Nephron (organoid): Measurements from ENCODE around the gene C21orf58.

Experiments used
- H3K27ac Mint-ChIP-seq, 3 experiments: 2 replicates each; pipeline ENCODE4 v1.8.0; 2020; ENCODE audit warnings: mixed read lengths in 3 of 3, mild to moderate bottlenecking in 2 of 3, moderate library complexity in 1 of 3
- H3K27me3 Mint-ChIP-seq: 2 replicates; pipeline ENCODE4 v1.8.0; 2021; ENCODE audit warnings: low read depth, mild to moderate bottlenecking, moderate library complexity, mixed read lengths
- H3K36me3 Mint-ChIP-seq: 2 replicates; pipeline ENCODE4 v1.8.0; 2020; ENCODE audit warnings: low read depth, mixed read lengths
- H3K4me1 Mint-ChIP-seq: 2 replicates; pipeline ENCODE4 v1.8.0; 2020; ENCODE audit warnings: mixed read lengths
- H3K4me3 Mint-ChIP-seq, 3 experiments: 2 replicates each; pipeline ENCODE4 v1.8.0; 2020; ENCODE audit warnings: mild to moderate bottlenecking in 3 of 3, mixed read lengths in 3 of 3, moderate library complexity in 2 of 3
- H3K9me3 Mint-ChIP-seq: 2 replicates; pipeline ENCODE4 v1.8.0; 2020; ENCODE audit warnings: mixed read lengths
- TF ChIP-seq, protein P1 (sequence below), 3 experiments: fragments of 200-600 bp; sonication (generic); IDR thresholded peaks; one replicate each; pipeline ENCODE4 v1.5.0; 2021; ENCODE audit warnings: antibody characterized with exemption in 3 of 3; ENCODE audit not compliant: unreplicated experiment in 3 of 3

The C21orf58 gene

DNA sequence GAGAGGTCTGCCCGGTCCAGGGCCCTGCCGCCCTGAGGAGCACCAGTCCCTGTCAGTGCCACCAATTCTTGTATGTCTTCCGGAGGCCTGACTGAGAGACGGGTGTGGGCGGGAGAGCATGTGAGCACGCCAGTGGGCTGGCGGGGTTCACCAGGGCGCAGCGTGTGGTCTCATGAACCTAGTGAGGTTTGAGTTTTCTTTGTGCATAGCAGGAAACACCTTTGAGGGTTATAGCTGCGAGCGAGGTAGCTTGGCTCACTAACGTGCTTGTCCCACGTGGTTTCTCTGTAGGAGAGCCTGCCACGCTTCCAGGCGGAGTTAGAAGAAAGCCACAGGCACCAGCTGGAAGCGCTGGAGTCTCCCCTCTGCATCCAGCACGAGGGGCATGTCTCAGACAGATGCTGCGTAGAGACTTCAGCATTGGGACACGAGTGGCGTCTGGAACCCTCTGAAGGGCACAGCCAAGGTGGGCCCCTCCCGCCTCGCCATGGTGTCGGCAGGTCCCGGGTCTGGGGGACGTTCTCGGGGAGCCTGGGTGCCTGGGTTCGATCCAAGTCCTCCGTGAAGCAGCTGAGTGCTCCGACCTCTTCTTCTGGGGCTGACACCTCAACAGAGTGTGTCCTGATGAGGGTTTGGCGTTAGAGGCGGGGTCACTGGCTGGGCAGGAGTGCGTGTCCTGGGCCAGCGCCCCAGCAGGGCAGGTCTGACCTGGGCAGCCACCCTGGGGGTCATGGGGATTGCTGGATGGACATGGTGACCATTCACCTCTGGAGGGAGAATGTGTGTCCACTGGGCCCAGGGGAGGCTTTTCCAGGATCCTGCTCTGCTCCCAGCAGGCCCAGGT, 31.7 kb upstream of the C21orf58 start:
- Mint-ChIP-seq H3K36me3 (peaks cover 38% of the 10 kb centered on the region), H3K27ac (no peak overlapping the region), H3K9me3 (no peaks in the 10 kb centered on the region), H3K4me3 (no peak overlapping the region), H3K27me3 (no peaks in the 10 kb centered on the region), H3K4me1 (no peaks in the 10 kb centered on the region)
- TF ChIP-seq, protein P1, sequence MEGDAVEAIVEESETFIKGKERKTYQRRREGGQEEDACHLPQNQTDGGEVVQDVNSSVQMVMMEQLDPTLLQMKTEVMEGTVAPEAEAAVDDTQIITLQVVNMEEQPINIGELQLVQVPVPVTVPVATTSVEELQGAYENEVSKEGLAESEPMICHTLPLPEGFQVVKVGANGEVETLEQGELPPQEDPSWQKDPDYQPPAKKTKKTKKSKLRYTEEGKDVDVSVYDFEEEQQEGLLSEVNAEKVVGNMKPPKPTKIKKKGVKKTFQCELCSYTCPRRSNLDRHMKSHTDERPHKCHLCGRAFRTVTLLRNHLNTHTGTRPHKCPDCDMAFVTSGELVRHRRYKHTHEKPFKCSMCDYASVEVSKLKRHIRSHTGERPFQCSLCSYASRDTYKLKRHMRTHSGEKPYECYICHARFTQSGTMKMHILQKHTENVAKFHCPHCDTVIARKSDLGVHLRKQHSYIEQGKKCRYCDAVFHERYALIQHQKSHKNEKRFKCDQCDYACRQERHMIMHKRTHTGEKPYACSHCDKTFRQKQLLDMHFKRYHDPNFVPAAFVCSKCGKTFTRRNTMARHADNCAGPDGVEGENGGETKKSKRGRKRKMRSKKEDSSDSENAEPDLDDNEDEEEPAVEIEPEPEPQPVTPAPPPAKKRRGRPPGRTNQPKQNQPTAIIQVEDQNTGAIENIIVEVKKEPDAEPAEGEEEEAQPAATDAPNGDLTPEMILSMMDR (IDR thresholded peaks at IDR 0.05; ENCODE audit: unreplicated experiment in 3 of 3): no peak

- H3K36me3 Mint-ChIP-seq: peaks cover 45% of the 10 kb centered on the region
- no peak overlapping the region for H3K27ac Mint-ChIP-seq
- no peak overlapping the region for H3K4me3 Mint-ChIP-seq
- no peaks in the 10 kb centered on the region for H3K27me3 Mint-ChIP-seq
- TF ChIP-seq, protein P1 (IDR thresholded peaks at IDR 0.05; ENCODE audit: unreplicated experiment in 3 of 3): no peak
- no peaks in the 10 kb centered on the region for H3K9me3 Mint-ChIP-seq
- H3K4me1 Mint-ChIP-seq: no peaks in the 10 kb centered on the region
Observed at GRCh38 chr21:46354518-46354917, 30.8 kb upstream of the C21orf58 start.

- H3K9me3 Mint-ChIP-seq: no peaks in the 10 kb centered on the region
- H3K4me3 Mint-ChIP-seq: no peak overlapping the region
- no peak overlapping the region for H3K27ac Mint-ChIP-seq
- no peaks in the 10 kb centered on the region for H3K27me3 Mint-ChIP-seq
- TF ChIP-seq, protein P1 (IDR thresholded peaks at IDR 0.05; ENCODE audit: unreplicated experiment in 3 of 3): no peak
- H3K36me3 Mint-ChIP-seq: peaks cover 49% of the 10 kb centered on the region
- H3K4me1 Mint-ChIP-seq: no peaks in the 10 kb centered on the region
Observed at GRCh38 chr21:46354046-46354445, 30.4 kb upstream of the C21orf58 start.

DNA sequence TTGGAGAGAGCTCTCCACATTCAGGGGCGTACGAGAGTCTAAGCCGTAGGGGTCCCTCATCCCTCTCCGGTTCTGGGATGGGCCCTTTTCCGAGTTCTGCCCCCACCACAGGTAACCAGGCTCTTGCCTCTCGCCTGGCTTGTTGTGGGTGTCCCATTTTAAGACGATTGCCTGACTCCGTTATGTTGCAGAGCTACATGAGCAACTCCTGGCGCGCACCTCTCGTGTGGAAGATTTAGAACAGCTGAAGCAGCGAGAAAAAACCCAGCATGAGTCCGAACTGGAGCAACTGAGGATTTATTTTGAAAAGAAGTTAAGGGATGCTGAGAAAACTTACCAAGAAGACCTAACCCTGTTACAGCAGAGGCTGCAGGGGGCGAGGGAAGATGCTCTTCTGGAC, 29.2 kb upstream of the C21orf58 start:
- H3K9me3 Mint-ChIP-seq: no peaks in the 10 kb centered on the region
- H3K4me3 Mint-ChIP-seq: no peak overlapping the region

DNA sequence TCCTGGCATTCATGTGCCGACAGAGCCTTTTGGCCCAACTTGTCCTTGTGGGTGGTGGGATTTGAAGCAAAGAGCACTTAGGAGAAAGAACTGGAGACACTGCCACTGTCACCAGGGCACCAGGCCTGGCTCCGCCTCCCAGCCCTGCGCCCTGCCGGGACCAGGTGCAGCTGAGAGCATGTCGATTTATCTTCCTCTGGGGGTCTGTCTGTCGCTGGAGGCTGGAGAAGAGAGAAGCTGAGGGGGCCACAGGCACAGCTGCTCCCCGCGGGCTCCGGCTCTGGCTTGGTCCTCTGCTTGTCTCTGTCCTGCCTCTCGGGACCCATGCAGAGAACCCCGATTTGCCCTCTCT, 28.5 kb upstream of the C21orf58 start:
- H3K27me3 Mint-ChIP-seq: no peaks in the 10 kb centered on the region
- TF ChIP-seq, protein P1 (IDR thresholded peaks at IDR 0.05; ENCODE audit: unreplicated experiment in 3 of 3): no peak
- H3K4me3 Mint-ChIP-seq: no peak overlapping the region
- H3K9me3 Mint-ChIP-seq: no peaks in the 10 kb centered on the region
- no peaks in the 10 kb centered on the region for H3K4me1 Mint-ChIP-seq
- no peak overlapping the region for H3K27ac Mint-ChIP-seq
- peaks cover 46% of the 10 kb centered on the region for H3K36me3 Mint-ChIP-seq

More for the DNA sequence above, 29.2 kb upstream of the C21orf58 start:
- Mint-ChIP-seq H3K27me3 (no peaks in the 10 kb centered on the region), H3K36me3 (peaks cover 48% of the 10 kb centered on the region), H3K4me1 (no peaks in the 10 kb centered on the region), H3K27ac (no peak overlapping the region)
- TF ChIP-seq, protein P1 (IDR thresholded peaks at IDR 0.05; ENCODE audit: unreplicated experiment in 3 of 3): no peak
